Peyer's patch (tissue), 4 donors: ENCODE data around the gene LHX3.

Source experiments
- POLR2A ChIP-seq, 2 donors: fragments of 450-650 bp; IDR thresholded peaks; one replicate each; pipeline ENCODE4 v1.5.1; 2017; ENCODE audit warnings: antibody characterized with exemption in 2 of 2, mild to moderate bottlenecking in 2 of 2, moderate library complexity in 2 of 2
- TF ChIP-seq, protein P1 (sequence below), 6 experiments: fragments of 450-650 bp in 4 of 6; fragments of 200-600 bp in 2 of 6; sonication (generic) in 1 of 6; IDR thresholded peaks; one replicate each; pipeline ENCODE4 v1.5.1; 2017 to 2019; ENCODE audit warnings: antibody characterized with exemption in 6 of 6, mild to moderate bottlenecking in 3 of 6, moderate library complexity in 1 of 6

DNA sequence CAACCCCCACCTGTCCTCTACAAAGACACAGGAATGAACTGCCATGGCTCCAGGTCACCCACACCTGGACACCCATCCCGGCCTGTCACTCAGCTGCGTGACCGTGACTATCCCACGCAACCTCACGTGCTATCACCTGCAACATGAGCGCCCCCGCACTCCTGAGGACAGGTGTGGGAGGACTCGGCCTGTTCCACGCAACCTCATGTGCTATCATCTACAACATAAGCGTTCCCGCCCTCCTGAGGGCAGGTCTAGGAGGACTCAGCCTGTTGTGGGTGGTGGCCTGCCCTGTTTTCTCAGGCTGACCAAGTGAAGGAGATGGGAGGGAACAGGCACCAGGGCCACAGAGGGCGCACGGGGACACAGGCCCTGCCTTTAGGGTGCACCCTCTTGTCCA lies 36.6 kb upstream of the LHX3 start:
- TF ChIP-seq, protein P1, sequence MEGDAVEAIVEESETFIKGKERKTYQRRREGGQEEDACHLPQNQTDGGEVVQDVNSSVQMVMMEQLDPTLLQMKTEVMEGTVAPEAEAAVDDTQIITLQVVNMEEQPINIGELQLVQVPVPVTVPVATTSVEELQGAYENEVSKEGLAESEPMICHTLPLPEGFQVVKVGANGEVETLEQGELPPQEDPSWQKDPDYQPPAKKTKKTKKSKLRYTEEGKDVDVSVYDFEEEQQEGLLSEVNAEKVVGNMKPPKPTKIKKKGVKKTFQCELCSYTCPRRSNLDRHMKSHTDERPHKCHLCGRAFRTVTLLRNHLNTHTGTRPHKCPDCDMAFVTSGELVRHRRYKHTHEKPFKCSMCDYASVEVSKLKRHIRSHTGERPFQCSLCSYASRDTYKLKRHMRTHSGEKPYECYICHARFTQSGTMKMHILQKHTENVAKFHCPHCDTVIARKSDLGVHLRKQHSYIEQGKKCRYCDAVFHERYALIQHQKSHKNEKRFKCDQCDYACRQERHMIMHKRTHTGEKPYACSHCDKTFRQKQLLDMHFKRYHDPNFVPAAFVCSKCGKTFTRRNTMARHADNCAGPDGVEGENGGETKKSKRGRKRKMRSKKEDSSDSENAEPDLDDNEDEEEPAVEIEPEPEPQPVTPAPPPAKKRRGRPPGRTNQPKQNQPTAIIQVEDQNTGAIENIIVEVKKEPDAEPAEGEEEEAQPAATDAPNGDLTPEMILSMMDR (IDR thresholded peaks at IDR 0.05), result no peak
- TF ChIP-seq POLR2A (IDR thresholded peaks at IDR 0.05), result no peak
